ENCODE measurements around the gene PEAK3.

- no peak for TF ChIP-seq CTCF (IDR thresholded peaks at IDR 0.05)
- no peak for TF ChIP-seq POLR2A (IDR thresholded peaks at IDR 0.05)
These were observed 45.9 kb upstream of the PEAK3 start for GRCh38 chr19:2327773-2328400.
